Lung (tissue), 12 donors: ENCODE data around the gene COPS8. TPM values are rescaled to one million over a fixed set of nuclear protein-coding genes. Genes with fewer than 3 reads are reported as not detected.

Experiments
- ATAC-seq: fragments of 200-7000 bp; cut with Tn5 transposase; one replicate; pipeline ENCODE4 v1.9.1; 2020; ENCODE audit warnings: moderate number of reproducible peaks; ENCODE audit not compliant: insufficient read depth, low FRiP score
- DNase-seq, 3 donors: peaks; one replicate each; pipeline ENCODE4 v3.0.0-alpha.2; 2013 to 2017
- H3K27ac ChIP-seq, 2 donors: one replicate each; pipeline ENCODE4 v1.5.1; 2013; ENCODE audit warnings: mild to moderate bottlenecking in 2 of 2, moderate library complexity in 2 of 2, control low read depth in 1 of 2, inconsistent platforms in 1 of 2, low read depth in 1 of 2, low read length in 1 of 2
- H3K27me3 ChIP-seq, 3 donors: one replicate each; pipeline ENCODE4 v1.5.1; 2013; ENCODE audit warnings: low read length in 2 of 3; ENCODE audit not compliant: control insufficient read depth in 3 of 3, insufficient read depth in 3 of 3
- H3K36me3 ChIP-seq, 4 donors: one replicate each; pipeline ENCODE4 v1.5.1; 2013; ENCODE audit warnings: low read length in 4 of 4, mild to moderate bottlenecking in 1 of 4, moderate library complexity in 1 of 4; ENCODE audit not compliant: control insufficient read depth in 4 of 4, insufficient read depth in 4 of 4
- H3K4me1 ChIP-seq, 5 donors: one replicate each; pipeline ENCODE4 v1.5.1; 2013; ENCODE audit warnings: low read length in 5 of 5, mild to moderate bottlenecking in 2 of 5, moderate library complexity in 1 of 5; ENCODE audit not compliant: control insufficient read depth in 5 of 5, insufficient read depth in 5 of 5
- H3K4me3 ChIP-seq: one replicate; pipeline ENCODE4 v1.5.1; 2013; ENCODE audit warnings: mild to moderate bottlenecking, control low read depth, moderate library complexity
- H3K9ac ChIP-seq, 2 donors: one replicate each; pipeline ENCODE4 v1.5.1; 2013; ENCODE audit warnings: low read length in 2 of 2, control low read depth in 1 of 2; ENCODE audit not compliant: insufficient read depth in 1 of 2
- H3K9me3 ChIP-seq, 4 donors: one replicate each; pipeline ENCODE4 v1.5.1; 2013; ENCODE audit warnings: low read length in 3 of 4, mild to moderate bottlenecking in 1 of 4, moderate library complexity in 1 of 4; ENCODE audit not compliant: control insufficient read depth in 4 of 4, insufficient read depth in 3 of 4
- WGBS, 2 donors: extraction: QIAGEN DNeasy Blood & Tissue Kit; methylation state at CpG; one replicate each; pipeline ENCODE4 v1.1.7; 2013; 5-methylcytosine and 5-hydroxymethylcytosine counted together
- polyA plus RNA-seq, 2 donors: library from polyadenylated mRNA; stranded (reverse); fragments of 200-250 nt; gene quantifications; one replicate each; pipeline ENCODE4 v1.2.1, GENCODE V29; 2013
- total RNA-seq, 2 donors: library from RNA; depleted of rRNA in 1 of 2; stranded (reverse); fragments of >200 nt in 1 of 2; gene quantifications; one replicate each; pipeline ENCODE4 v1.2.1, GENCODE V29; 2014 to 2021
- TF ChIP-seq, protein P1 (sequence below): IDR thresholded peaks from 2 replicates; pipeline ENCODE4 v1.5.1; 2012; ENCODE audit warnings: mild to moderate bottlenecking; ENCODE audit errors: control extremely low read depth, extremely low read depth
- donor health status: control.
- donor health status: control.
- donor health status: Bipolar disorder and iron deficiency.
- donor health status: healthy.
- donor health status: DM: yes; HTN: yes; CAD: no.

COPS8 gene
- total and polyA plus RNA-seq, 4 donors = 24.7 to 70.5 (median 36.2) TPM

DNA sequence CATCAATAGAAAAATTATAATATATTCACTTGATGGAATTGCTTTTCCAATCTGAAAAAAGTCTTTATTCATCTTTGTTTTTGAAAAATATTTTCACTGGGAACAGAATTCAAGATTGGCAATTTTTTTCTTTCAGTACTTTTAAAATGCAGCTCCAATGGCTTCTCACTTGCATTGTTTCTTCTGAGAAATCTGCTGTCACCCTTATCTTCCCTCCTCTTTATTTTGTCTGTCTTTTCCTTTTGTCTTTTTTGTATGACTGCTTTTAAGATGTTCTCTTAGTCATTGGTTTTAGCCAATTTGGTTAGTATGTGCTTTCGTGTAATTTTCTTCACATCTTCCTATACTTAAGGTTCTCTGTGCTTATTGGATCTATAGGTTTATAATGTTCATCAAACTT is 37.1 kb upstream of the COPS8 start:
- no peak for DNase-seq
- no peak for ATAC-seq
- Histone ChIP-seq H3K36me3 (no peaks in the 10 kb centered on the region), H3K27ac (no peak overlapping the region), H3K27me3 (no peaks in the 10 kb centered on the region), H3K9ac (no peak overlapping the region), H3K4me1 (peaks cover 0 to 19% (median 6%) of the 10 kb centered on the region in 5 donors), H3K4me3 (no peak overlapping the region), H3K9me3 (peaks cover 0 to 2% (median 0%) of the 10 kb centered on the region in 4 donors)
- WGBS, 2 donors = 95 to 98% methylated on average over 1 of the region's 1 CpG
- TF ChIP-seq, protein P1, sequence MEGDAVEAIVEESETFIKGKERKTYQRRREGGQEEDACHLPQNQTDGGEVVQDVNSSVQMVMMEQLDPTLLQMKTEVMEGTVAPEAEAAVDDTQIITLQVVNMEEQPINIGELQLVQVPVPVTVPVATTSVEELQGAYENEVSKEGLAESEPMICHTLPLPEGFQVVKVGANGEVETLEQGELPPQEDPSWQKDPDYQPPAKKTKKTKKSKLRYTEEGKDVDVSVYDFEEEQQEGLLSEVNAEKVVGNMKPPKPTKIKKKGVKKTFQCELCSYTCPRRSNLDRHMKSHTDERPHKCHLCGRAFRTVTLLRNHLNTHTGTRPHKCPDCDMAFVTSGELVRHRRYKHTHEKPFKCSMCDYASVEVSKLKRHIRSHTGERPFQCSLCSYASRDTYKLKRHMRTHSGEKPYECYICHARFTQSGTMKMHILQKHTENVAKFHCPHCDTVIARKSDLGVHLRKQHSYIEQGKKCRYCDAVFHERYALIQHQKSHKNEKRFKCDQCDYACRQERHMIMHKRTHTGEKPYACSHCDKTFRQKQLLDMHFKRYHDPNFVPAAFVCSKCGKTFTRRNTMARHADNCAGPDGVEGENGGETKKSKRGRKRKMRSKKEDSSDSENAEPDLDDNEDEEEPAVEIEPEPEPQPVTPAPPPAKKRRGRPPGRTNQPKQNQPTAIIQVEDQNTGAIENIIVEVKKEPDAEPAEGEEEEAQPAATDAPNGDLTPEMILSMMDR = no peak

DNA sequence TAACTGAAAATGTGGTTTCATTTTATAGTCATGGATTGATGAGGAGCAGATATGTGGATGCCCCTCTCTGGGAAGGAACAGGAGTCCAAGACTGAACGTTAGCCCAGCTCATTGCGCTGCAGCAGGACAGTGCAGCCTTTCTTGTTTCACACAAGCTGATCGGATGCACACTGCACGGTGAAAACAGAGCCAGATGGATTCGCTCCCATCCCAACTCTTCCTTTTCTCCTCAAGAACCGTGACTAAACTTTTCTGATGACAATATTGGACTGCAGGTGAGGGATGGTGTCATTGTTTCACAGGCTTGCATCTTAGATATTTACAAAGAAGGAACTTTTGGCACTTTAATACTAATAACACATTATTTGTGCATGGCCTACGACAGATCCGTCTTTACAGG is 33.8 kb upstream of the COPS8 start:
- WGBS, 2 donors = 86 to 92% methylated on average over 8 of the region's 8 CpGs
- ATAC-seq = no peak

DNA sequence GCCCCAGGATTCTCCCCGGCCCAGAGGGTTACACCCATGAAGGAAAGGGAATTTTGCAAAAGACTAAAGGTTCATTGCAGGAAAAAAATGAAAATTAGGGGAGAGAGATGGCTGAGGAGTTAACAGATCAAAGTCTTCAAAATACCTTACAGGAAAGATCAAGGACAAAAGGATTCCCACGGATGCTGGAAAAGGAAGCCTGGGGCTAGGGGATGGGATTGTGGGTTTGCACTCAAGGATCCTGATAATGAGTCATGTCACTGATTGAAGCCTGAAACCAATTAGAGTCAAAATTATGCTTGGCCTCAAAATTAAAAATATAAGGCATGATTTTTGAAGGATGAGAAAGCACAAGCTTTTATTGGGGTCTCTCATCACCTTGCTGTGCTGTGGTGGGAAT is 32.6 kb upstream of the COPS8 start:
- no peak overlapping the region for H3K9ac ChIP-seq
- 83 to 92% methylated on average over 2 of the region's 2 CpGs for WGBS, 2 donors
- no peak overlapping the region for H3K4me3 ChIP-seq
- H3K27ac ChIP-seq = no peak overlapping the region
- peaks cover 0 to 2% (median 0%) of the 10 kb centered on the region in 4 donors for H3K9me3 ChIP-seq
- H3K27me3 ChIP-seq = no peaks in the 10 kb centered on the region
- no peaks in the 10 kb centered on the region for H3K36me3 ChIP-seq
- TF ChIP-seq, protein P1 = no peak
- peaks cover 0 to 9% (median 5%) of the 10 kb centered on the region in 5 donors for H3K4me1 ChIP-seq
- ATAC-seq (no peak), DNase-seq (no peak)

More for the DNA sequence above, 33.8 kb upstream of the COPS8 start:
- Histone ChIP-seq H3K36me3 (no peaks in the 10 kb centered on the region), H3K4me3 (no peak overlapping the region), H3K9ac (no peak overlapping the region), H3K4me1 (peaks cover 0 to 9% (median 5%) of the 10 kb centered on the region in 5 donors), H3K27me3 (no peaks in the 10 kb centered on the region), H3K27ac (no peak overlapping the region), H3K9me3 (peaks cover 0 to 2% (median 0%) of the 10 kb centered on the region in 4 donors)
- TF ChIP-seq, protein P1 = no peak
- no peak for DNase-seq
